ENCODE results near the gene SPECC1L.

GRCh38 chr22:24285245-24285644, 14.6 kb downstream of the SPECC1L start:
- no peak for TF ChIP-seq CTCF (IDR thresholded peaks at IDR 0.05; ENCODE audit: insufficient read depth, low read length, poor library complexity, severe bottlenecking)
- no peak for TF ChIP-seq EZH2phosphoT487 (conservative IDR thresholded peaks at IDR 0.05; ENCODE audit: low read length)

Data from SU-DHL-6 (cell line).